DMS 273 (cell line): ENCODE data around the gene NDST1.

ENCODE experiments used
- DNase-seq: peaks from one replicate; lab custom pipeline; 2025; ENCODE audit not compliant: unreplicated experiment; lab: John Stamatoyannopoulos, UW

Gene NDST1

GRCh38 chr5:150561571-150562275, 53.8 kb downstream of the NDST1 start:
- no peak for DNase-seq

GRCh38 chr5:150562832-150563231, 54.9 kb downstream of the NDST1 start:
- DNase-seq = peak; percentile 81

- DNase-seq = no peak
Measured at GRCh38 chr5:150565868-150566267, 57.9 kb downstream of the NDST1 start.

- no peak for DNase-seq
Measured at GRCh38 chr5:150567031-150567717, 59.2 kb downstream of the NDST1 start.

- no peak for DNase-seq
Measured at GRCh38 chr5:150568663-150569062, 60.7 kb downstream of the NDST1 start.

GRCh38 chr5:150570333-150570732, 62.4 kb downstream of the NDST1 start:
- DNase-seq = no peak

GRCh38 chr5:150571836-150572235, 63.9 kb downstream of the NDST1 start:
- DNase-seq = no peak

GRCh38 chr5:150573216-150573615, 65.3 kb downstream of the NDST1 start:
- DNase-seq = no peak

- DNase-seq = peak; percentile 39
Measured at GRCh38 chr5:150573867-150574817, 66.2 kb downstream of the NDST1 start.

GRCh38 chr5:150574818-150575547, 67.1 kb downstream of the NDST1 start:
- DNase-seq = no peak

- DNase-seq = no peak
Measured at GRCh38 chr5:150575745-150576448, 68.0 kb downstream of the NDST1 start.

GRCh38 chr5:150576449-150576949, 68.6 kb downstream of the NDST1 start:
- no peak for DNase-seq

- DNase-seq = no peak
Measured at GRCh38 chr5:150577378-150578139, 69.6 kb downstream of the NDST1 start.

GRCh38 chr5:150578781-150579461, 71.0 kb downstream of the NDST1 start:
- no peak for DNase-seq

- DNase-seq = no peak
Measured at GRCh38 chr5:150579462-150580400, 71.8 kb downstream of the NDST1 start.

GRCh38 chr5:150580917-150581316, 73.0 kb downstream of the NDST1 start:
- no peak for DNase-seq

- DNase-seq = peak; percentile 83
Measured at GRCh38 chr5:150582241-150583109, 74.5 kb downstream of the NDST1 start.
